Measurements from ENCODE around the gene SFXN5.

DNA sequence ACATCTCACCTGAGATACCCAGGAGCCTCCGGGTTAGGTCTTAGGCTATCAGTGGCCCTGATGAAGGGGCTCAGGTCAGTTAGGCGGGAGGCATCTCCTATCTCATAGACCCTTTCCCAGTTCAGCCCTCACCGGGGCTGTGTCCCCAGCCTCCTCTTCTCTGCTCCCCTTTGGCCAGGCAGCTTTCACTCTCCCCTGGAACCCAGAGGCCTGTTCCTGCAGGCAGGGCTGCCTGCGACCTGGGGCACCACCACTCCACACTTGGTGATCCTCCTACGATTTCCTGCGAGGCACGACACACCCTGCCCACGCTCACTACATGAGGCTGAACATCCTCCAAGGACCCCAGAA is 51.2 kb downstream of the SFXN5 start:
- TF ChIP-seq, protein P1, sequence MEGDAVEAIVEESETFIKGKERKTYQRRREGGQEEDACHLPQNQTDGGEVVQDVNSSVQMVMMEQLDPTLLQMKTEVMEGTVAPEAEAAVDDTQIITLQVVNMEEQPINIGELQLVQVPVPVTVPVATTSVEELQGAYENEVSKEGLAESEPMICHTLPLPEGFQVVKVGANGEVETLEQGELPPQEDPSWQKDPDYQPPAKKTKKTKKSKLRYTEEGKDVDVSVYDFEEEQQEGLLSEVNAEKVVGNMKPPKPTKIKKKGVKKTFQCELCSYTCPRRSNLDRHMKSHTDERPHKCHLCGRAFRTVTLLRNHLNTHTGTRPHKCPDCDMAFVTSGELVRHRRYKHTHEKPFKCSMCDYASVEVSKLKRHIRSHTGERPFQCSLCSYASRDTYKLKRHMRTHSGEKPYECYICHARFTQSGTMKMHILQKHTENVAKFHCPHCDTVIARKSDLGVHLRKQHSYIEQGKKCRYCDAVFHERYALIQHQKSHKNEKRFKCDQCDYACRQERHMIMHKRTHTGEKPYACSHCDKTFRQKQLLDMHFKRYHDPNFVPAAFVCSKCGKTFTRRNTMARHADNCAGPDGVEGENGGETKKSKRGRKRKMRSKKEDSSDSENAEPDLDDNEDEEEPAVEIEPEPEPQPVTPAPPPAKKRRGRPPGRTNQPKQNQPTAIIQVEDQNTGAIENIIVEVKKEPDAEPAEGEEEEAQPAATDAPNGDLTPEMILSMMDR (IDR thresholded peaks at IDR 0.05; ENCODE audit: poor library complexity, severe bottlenecking), result no peak
- TF ChIP-seq RAD21 (conservative IDR thresholded peaks at IDR 0.05), result no peak
- TF ChIP-seq POLR2AphosphoS5 (IDR thresholded peaks at IDR 0.05), result no peak
- TF ChIP-seq EP300 (conservative IDR thresholded peaks at IDR 0.05; ENCODE audit: poor library complexity, severe bottlenecking), result no peak

All from neural cell (in vitro differentiated cells).